GM18517 (cell line): ENCODE data around the gene SCAF1.
"Not testable (repeated sequence)": the region's sequence is repeated elsewhere in the genome, so short reads cannot be mapped to it uniquely, and the experiment has no call there.

ENCODE experiments used
- ATAC-seq: cut with Tn5 transposase; IDR thresholded peaks from one replicate; pipeline ENCODE4 v1.9.1; 2021; ENCODE audit warnings: mild to moderate bottlenecking, moderate library complexity; ENCODE audit not compliant: unreplicated experiment

Gene SCAF1

DNA sequence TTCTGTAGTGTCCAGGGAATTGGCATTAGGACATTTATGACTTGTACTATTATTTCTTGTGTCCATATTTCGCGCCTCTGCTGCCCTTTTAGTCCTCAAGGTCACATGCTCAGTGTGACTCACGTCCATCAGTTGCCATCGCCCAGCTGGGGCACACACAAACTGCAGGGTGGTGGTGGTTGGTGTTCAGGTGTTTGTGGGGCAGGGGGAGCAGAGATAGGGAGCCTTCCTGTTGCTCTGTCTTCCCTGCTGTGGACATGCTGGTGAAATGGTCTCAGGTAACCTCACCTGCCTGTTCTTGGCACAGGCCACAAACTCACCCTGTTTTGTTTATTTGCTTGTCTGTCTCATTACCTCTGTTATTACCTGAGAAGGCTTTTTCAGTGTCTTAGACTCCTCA lies 28.6 kb upstream of the SCAF1 start:
- no peak for ATAC-seq

DNA sequence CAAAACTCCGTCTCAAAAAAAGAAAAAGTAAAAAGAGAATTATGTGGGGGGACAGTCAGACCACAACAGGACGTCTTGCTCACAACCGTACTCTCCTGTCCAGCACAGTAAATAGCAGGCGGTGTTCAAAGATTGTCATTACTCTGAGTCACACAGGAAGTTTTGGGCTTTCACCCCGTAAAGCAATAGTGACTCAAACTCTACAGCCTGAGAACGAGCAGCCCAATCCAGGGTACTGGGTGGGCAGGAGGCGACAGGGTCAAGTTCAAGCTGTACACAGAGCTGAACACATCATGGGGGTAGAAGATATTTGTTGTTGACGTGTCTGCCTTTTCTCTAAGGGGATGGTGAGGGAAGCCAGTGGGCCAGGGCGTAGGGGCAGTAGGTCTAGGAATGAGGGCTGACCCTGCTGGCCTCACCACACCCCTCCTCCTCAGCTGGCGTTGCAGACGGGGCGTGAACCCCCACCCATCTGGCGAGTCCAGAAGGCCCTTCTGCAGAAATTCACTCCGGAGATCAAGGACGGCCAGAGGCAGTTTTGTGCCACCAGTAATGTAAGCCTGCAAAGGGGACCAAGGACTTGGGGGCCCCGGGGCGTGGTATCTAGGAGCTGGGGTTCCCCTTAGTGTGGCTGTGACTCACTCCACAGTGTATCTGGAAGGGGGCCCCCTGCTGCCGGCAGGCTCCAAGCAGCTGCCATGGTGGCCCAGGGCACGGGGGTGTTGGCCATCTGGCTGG lies 27.7 kb upstream of the SCAF1 start:
- no peak for ATAC-seq

DNA sequence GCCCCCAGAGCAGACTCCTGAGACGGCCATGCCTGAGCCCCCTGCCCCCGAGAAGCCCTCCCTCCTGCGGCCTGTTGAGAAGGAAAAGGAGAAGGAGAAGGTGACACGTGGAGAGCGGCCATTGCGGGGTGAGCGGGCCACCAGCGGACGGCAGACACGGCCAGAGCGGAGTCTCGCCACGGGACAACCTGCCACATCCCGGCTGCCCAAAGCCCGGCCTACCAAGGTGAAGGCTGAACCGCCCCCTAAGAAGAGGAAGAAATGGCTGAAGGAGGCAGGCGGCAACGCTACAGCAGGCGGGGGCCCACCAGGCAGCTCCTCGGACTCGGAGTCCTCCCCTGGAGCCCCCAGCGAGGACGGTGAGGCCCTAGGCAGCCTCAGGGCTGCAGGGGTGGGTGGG lies 26.1 kb upstream of the SCAF1 start:
- ATAC-seq, result no peak

DNA sequence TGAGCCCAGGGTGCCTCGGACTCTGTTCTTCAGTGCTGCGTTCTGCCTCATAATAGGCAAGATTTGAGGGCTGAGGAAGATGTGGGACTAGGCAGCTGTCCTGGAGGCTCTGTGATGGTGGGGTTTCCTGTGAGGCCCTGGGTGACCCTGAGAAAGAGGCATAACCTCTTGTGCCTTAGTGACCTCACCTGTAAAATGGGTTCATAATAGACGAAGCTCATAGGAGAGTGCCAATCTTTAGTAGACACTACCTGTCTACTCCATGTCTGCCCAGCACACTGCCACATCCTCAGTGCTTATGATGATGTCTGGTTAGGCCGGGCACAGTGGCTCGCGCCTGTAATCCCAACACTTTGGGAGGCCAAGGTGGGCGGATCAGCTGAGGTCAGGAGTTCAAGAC lies 25.5 kb upstream of the SCAF1 start:
- no peak for ATAC-seq

DNA sequence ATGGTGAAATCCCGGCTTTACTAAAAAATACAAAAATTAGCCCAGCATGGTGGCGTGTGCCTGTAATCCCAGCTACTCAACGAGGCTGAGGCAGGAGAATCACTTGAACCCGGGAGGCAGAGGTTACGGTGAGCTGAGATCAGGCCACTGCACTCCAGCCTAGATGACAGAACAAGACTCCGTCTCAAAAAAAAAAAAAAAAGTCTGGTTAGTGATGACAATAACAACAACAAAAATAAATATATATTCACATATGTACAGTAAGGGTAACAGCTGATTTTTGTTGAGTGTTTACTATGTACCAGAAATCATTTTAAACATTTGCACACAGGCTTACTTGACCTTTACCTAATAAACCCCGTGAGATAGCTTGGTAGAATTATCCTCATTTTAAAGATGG lies 25.1 kb upstream of the SCAF1 start:
- no peak for ATAC-seq

DNA sequence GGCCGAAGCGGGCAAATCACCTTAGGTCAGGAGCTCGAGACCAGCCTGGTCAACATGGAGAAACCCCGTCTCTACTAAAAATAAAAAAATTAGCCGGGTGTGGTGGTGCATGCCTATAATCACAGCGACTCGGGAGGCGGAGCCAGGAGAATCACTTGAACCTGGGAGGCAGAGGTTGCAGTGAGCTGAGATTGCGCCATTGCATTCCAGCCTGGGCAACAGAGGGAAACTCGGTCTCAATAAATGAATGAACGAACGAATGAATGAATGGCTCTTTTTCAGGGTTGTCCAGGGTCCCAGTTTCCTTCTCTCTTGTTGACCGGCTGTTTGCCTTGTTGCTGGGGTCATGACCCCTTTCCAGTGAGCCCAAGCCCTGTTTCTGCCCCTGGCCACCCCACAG lies 24.1 kb upstream of the SCAF1 start:
- not testable (repeated sequence) for ATAC-seq

DNA sequence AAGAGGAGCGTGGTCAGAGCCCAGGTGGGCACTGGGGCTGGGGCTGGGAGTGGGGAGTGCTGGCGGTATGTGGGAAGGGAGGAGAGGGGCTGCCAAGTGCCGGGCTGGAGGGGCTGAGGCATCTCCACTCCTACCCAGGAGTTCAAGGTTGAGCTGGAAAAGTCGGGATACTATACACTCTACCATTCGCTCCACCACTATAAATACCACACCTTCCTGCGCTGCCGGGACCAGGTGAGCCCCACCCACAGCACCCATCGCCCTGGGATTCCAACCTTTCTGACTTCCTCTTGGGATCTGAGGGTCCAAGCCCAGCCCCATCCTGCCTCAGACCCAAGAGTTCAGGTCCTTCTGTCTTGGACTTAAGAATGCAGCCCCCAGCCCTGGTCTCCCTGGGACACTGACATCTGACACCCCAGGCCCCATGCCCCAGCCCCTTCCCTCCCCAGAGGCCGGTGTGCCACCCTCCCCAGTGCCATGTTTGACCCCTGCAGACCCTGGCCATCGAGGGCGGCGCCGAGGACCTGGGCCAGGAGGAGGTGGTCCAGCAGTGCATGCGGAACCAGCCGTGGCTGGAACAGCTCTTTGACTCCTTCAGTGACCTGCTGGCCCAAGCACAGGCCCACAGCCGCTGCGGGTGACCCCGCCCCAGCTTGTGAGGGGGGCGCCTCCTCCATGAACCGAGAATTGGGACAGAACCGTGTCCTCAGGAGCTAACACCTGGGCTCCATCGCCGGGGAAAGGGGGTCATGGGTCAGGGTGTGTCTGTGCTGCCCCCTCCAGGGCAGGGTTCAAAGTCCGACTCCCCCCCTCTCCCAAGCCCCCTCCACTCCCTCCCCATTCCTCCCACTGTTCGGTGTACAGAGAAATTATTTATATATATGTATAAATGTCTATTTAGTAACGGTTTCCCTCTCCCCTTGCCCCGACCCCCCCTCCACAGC lies 16.8 kb upstream of the SCAF1 start:
- ATAC-seq, result no peak

DNA sequence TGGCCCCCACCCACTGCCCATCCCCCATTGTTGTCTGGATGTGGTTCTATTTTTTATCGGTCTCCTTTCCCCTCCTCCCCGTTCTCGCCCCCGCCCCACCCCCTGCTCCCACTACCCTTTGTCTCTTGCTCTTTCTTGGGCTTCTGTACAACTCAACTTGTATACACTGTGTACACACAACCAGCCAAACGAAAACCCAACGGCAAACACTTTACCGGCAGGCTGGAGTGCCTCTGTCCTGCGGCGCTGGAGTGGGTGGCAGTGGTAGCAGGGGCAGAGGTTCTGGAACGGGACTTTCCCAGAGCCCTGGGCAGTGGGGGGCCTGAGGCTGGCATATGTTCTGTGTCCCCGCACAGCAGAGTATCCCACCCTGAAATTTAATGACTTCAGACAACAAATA lies 15.8 kb upstream of the SCAF1 start:
- ATAC-seq, result no peak

DNA sequence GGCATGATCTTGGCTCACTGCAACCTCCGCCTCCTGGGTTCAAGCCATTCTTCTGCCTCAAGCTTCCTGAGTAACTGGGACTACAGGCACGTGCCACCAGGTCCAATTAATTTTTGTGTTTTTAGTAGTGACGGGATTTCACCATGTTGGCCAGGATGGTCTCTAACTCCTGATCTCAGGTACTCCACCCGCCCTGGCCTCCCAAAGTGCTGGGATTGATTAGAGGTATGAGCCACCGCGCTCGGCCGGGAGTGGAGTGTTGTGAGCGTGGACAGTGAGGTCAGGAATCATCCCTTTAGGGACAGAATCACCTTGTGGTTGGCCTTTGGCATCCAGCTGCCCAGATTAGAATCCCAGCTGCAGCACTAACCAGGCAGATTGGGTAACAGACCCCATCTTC lies 12.3 kb upstream of the SCAF1 start:
- ATAC-seq, result no peak

DNA sequence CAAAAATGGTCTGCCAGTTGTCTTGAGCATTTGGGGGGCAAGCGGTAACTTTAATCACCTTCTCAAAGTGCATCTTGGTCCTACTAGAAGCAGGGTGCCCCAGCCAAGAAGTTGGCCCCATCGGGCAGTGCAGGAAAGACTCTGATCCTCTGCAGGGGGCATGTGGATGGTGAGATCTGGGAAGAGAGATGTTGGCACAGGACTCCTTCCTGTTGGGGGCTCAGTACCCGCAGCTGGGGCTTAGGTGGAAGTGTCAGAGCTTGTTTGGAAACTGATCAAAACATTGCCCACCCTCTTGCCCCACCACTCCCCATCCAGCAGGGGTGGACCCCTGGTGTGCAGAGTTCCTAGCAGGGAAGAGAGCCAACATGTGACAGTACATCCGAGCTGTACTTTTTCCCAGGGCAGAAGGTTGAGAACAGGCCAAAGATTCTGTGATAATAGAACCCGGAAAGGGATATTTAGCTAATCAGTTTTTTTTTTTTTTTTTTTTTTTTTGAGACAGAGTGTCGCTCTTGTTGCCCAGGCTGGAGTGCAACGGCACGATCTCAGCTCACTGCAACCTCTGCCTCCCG lies 10.9 kb upstream of the SCAF1 start:
- no peak for ATAC-seq

DNA sequence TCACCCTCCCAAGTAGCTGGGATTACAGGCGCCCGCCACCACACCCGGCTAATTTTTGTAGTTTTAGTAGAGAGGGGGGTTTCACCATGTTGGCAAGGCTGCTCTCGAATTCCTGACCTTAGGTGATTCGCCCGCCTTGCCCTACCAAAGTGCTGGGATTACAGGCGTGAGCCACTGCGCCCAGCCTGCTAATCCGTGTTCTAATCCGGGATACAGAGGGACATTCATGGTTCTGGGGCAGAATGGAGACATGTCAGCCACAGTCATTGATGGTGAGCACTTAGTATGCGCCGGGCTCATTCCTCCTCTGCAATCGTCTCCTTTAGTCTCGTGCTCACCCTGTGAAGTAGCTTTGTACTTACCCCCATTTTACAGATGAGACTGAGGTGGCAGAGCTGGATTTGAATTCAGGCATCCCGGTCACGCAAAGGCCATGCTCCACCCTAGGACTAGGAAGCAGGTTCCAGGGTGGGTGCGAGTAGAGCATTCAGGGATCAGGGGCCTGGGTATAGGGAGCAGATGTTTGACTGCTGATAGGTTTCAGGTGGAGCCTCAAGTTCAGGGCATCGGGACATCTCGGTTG lies 10.3 kb upstream of the SCAF1 start:
- ATAC-seq, result no peak

DNA sequence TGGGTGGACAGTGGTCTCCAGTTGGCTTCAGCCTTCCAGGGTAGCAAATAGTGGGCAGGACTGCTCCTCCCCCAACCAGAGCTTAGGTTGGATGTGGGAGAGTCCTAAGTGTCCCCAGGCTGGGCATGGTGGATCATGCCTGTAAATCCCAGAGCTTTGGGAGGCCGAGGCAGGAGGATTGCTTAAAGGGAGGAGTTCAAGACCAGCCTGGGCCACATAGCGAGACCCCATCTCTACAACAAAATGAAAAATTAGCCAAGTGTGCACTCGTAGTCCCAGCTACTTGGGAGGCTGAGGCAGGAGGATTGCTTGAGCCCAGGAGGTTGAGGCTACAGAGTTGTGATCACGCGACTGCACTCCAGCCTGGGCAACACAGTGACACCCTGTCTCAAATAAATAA lies 9.4 kb upstream of the SCAF1 start:
- no peak for ATAC-seq

DNA sequence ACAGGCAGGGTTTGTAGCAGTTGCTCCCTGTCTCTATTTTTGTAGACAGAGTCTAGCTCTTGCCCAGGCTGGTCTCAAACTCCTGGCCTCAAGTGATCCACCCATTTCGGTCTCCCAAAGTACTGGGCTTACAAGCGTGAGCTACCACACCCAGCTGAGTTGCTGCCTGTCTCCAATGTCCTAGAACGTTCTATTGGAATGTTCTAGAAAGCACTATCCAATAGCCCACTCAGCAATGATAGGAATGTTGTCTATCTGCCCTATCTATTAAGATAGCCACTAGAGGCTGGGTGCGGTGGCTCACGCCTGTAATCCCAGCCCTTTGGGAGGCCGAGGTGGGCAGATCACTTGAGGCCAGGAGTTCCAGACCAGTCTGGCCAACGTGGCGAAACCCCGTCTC lies 8.7 kb upstream of the SCAF1 start:
- ATAC-seq, result not testable (repeated sequence)

DNA sequence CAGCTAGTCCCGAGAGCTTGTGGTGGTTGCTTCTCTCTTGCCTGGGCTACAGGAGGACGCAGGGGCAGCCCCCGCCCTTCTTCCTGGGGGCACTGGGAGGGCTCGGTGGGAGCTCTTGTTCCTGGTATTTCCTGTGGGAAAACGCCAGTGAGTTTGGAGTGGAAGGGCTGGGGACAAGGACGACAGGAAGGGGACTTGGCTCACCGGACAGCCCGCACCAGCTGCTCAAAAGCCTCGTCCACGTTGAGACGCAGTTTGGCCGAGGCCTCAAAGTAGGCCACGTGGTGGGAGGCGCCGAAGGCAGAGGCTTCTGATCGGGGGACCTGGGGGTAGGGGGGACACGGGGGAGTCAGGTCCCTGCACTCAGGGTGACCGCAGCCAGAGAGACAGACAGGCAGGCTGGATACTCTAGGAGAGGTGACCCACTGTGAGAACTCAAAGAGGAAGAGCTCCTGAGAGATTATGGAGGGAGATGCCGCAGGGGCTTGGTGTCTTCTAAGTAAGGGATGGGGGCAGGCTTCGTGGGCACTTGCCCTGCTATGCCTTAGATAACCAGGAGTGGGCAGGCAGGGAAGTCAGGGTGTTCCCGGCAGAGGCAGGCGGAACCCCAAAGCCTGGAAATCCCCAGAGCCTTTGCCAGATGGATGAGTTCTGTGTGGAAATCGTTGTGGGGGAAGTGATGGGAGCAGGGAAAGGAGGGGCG lies 6.3 kb upstream of the SCAF1 start:
- ATAC-seq, result no peak

DNA sequence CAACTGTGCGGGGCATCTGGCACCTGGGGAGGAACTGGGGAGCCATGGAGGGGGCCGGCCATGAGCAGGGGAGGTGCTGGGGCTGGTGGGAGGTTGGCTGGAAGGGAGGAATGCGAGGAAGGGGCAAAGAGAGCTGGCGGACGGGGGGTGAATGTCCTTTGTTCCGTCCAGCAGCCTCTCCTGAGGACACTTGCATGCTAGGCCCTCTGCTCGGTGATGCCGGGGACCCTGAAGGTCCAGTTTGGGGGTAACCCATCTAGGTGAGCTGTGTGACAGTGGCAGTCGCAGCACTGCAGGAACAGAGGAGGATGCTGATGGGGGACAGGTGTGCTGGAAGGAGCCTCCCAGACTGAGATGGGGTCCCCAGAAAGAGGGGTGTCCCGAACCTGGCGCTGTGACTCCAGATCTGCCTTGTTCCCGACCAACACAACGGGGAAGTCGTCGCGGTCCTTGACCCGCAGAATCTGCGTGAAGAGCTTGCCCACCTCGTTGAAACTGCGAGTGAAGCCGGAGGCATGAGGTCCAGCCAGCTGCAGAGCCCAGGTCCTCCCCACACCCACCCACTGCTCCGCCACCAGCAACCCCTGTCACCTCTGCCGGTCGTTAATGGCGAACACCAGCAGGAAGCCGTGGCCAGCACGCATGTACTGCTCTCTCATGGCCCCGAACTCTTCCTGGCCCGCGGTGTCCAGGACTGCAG lies 5.6 kb upstream of the SCAF1 start:
- no peak for ATAC-seq

DNA sequence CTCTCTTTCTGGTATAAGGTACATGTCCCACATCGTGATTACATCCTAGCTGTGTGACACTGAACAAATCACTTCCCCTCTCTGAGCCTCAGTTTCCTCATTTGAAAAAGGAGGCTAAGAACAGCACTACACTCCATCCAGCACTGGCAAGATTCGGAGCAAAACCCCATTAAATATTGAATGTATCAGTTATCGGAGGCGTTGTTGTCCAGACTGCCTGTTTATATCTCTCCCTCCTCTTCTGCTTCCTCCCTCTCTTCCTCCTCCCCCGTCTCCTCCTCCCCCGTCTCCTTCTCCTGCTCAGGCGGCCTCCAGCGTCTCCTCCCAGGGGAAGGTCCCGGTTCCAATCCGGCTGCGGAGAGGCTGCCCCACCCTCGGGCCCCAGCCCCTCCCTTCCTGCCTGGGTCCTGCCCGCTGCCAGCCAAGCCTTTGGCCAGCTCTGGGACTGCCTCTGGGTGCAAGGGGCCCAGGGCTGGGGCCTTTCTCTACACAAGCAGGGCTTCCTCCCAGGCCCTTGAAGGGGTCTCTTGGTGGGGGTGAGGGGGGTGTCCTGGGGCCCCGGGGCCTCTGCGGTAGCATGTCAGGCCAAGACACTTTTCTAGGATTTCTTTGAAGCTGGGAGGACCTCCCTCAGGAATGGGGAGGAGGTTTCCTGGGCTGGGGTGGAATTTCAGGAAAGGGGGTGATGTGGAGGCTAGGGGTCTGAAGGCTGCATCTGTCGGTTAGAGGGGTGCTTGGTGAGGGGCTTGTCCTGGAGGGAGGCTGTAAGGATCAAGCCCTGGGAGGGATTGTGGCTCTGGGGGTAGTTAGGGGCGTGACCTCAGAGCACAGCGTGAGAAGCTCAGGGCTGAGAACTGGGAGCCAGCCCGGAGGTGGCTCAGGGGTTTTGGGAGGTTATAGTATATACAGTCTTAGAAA lies 3.9 kb upstream of the SCAF1 start:
- ATAC-seq, result no peak

DNA sequence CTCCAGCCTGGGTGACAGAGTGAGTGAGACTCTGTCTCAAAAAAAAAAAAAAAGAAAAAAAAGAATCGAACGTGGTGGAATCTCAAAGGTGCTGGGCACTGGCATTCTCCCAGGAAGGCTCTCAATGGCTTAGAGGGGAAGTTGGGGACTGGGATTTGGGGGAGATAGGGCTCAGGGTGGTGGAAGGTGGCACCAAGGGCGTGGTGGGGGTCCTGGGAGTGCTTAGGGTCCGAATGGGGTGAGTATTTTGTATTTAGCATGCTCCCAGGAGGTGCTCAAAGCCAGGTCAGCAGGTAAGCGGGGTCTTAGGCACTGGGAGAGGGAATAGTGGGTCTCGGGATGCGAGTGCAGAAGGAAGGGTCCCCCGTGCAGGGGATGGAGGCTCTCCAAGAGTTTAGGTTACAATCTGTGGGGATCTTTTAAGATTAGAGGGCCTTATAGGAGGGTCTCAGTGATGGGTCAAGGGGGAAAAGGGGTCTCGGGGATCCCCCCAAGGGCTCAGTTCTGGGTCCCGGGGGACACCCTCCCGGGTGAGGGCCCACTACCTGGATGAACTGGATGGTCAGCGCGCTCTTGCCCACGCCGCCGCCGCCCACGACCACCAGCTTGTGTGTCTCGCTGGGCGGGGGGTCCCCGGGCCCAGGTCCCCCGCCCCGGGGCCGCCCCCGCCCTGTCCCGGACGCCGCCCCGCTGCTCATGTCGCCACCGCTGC lies 2.5 kb upstream of the SCAF1 start:
- ATAC-seq, result no peak

DNA sequence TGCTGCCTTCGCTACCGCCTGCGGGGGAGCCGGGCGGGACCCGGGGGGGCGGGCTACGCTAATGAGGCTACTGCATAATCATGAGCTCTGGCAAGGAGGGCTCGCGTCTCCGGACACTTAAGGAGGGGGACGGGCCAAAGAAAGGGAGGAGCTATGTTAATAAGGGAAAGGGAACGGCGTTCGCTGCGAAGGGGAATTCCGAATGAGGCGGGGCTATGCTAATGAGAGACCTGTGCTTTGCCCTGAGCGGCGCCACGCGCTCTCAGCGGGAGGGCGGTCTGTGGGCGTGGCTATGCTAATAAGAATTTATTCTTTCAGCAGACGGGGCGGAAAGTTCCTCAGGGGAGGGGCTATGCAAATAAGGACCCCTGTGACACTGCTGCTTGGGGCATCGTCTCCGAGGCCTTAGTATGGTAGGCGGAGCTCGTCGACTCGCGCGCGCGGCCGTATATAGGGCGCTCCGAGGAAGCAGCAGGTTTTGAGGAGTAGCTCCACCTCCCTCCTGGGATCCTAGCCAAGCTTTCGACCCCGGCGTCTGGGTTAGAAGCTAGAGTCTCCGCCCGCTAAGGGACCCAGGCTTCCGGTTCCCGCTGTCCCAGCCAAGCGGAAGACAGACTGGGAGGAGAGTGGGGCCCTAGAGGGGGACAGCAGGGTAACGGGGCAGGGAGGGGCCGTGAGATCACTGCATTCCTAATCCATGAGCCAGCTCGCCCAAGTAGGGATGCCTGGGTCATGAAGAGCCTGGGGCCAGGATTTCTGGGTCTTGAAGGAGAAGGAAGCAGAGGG lies 1.7 kb upstream of the SCAF1 start, which contains the start of gene RRAS:
Gene RRAS, minus strand, starts transcription at position 31 of the 786 bp plus-strand sequence. CDS start 45 bp downstream, outside the sequence.
- peak; percentile 75 for ATAC-seq
